MM.1S (cell line): ENCODE results near the gene MAPK8IP2.

Experiments
- DNase-seq: peaks from one replicate; pipeline ENCODE4 v3.0.0-alpha.2; 2015
- H2AFZ ChIP-seq: fragments of 300-600 bp; sonication (generic); 2 replicates; pipeline ENCODE4 v1.6.0; 2016; ENCODE audit warnings: antibody characterized with exemption, low read length
- H3F3A ChIP-seq: fragments of 300-600 bp; sonication (generic); 2 replicates; pipeline ENCODE4 v1.6.1; 2016; ENCODE audit warnings: mild to moderate bottlenecking, antibody characterized with exemption, low read length, moderate library complexity, mixed read lengths; ENCODE audit not compliant: insufficient read depth
- H3K27ac ChIP-seq: fragments of 300-600 bp; sonication (generic); 2 replicates; pipeline ENCODE4 v1.5.1; 2016; ENCODE audit warnings: mild to moderate bottlenecking, low read length
- H3K27me3 ChIP-seq: fragments of 300-600 bp; sonication (generic); replicated peaks from 2 replicates; pipeline ENCODE4 v1.6.0; 2016; ENCODE audit warnings: low read length; ENCODE audit not compliant: insufficient read depth
- H3K36me3 ChIP-seq: fragments of 300-600 bp; sonication (generic); replicated peaks from 2 replicates; pipeline ENCODE4 v1.6.1; 2016; ENCODE audit warnings: mild to moderate bottlenecking, low read length, mixed read lengths; ENCODE audit not compliant: insufficient read depth
- H3K4me1 ChIP-seq: fragments of 300-600 bp; sonication (generic); 2 replicates; pipeline ENCODE4 v1.6.1; 2016; ENCODE audit warnings: low read length, mixed read lengths
- H3K4me2 ChIP-seq: fragments of 300-600 bp; sonication (generic); 2 replicates; pipeline ENCODE4 v1.6.0; 2016; ENCODE audit warnings: low read depth, low read length
- H3K4me3 ChIP-seq: fragments of 300-600 bp; sonication (generic); 2 replicates; pipeline ENCODE4 v1.5.1; 2016; ENCODE audit warnings: low read length, mixed read lengths
- H3K79me2 ChIP-seq: fragments of 300-600 bp; sonication (generic); 2 replicates; pipeline ENCODE4 v1.6.1; 2016; ENCODE audit warnings: mixed run types, low read length, mixed read lengths
- H3K9ac ChIP-seq: fragments of 300-600 bp; sonication (generic); 2 replicates; pipeline ENCODE4 v1.6.1; 2016; ENCODE audit warnings: low read length, mixed read lengths
- H3K9me2 ChIP-seq: fragments of 300-600 bp; sonication (generic); replicated peaks from 2 replicates; pipeline ENCODE4 v1.6.1; 2016; ENCODE audit warnings: mild to moderate bottlenecking, low read length, mixed read lengths; ENCODE audit not compliant: insufficient read depth
- H3K9me3 ChIP-seq: fragments of 300-600 bp; sonication (generic); replicated peaks from 2 replicates; pipeline ENCODE4 v1.6.1; 2016; ENCODE audit warnings: mild to moderate bottlenecking, low read length, mixed read lengths; ENCODE audit not compliant: insufficient read depth
- H4K20me1 ChIP-seq: fragments of 300-600 bp; sonication (generic); 2 replicates; pipeline ENCODE4 v1.6.1; 2016; ENCODE audit warnings: mild to moderate bottlenecking, low read length, moderate library complexity, mixed read lengths; ENCODE audit not compliant: insufficient read depth
- CTCF ChIP-seq: fragments of 300-600 bp; sonication (generic); IDR thresholded peaks from 2 replicates; pipeline ENCODE4 v1.5.1; 2016; ENCODE audit warnings: antibody characterized with exemption, low read length, mixed read lengths
- EZH2 ChIP-seq: fragments of 300-600 bp; sonication (generic); optimal IDR thresholded peaks from 2 replicates; pipeline ENCODE3; 2017; ENCODE audit warnings: low read depth, mild to moderate bottlenecking, antibody characterized with exemption, low read length, mixed read lengths
- EZH2phosphoT487 ChIP-seq: fragments of 300-600 bp; sonication (generic); IDR thresholded peaks from 2 replicates; pipeline ENCODE4 v1.6.1; 2018; ENCODE audit warnings: antibody characterized with exemption, low read length

MAPK8IP2 gene

GRCh38 chr22:50660306-50660705 lies 59.7 kb downstream of the MAPK8IP2 start:
- Histone ChIP-seq H3K9me2 (no peaks in the 10 kb centered on the region), H3K4me1 (no peaks in the 10 kb centered on the region), H3K79me2 (no peaks in the 10 kb centered on the region), H3K27ac (no peak overlapping the region), H3K4me3 (no peak overlapping the region), H2AFZ (no peak overlapping the region), H3K4me2 (no peak overlapping the region), H3K9me3 (no peaks in the 10 kb centered on the region), H3F3A (no peaks in the 10 kb centered on the region), H3K36me3 (no peaks in the 10 kb centered on the region), H4K20me1 (no peaks in the 10 kb centered on the region), H3K27me3 (peaks cover 37% of the 10 kb centered on the region), H3K9ac (no peak overlapping the region)
- TF ChIP-seq EZH2: no peak
- TF ChIP-seq EZH2phosphoT487: no peak
- no peak for TF ChIP-seq CTCF
- no peak for DNase-seq
